DMS 273 (cell line): ENCODE data around the gene MARK1.

Source experiments
- DNase-seq: peaks from one replicate; lab custom pipeline; 2025; ENCODE audit not compliant: unreplicated experiment; lab: John Stamatoyannopoulos, UW

MARK1 gene

GRCh38 chr1:220687809-220688208 lies 159.9 kb downstream of the MARK1 start:
- DNase-seq = no peak

GRCh38 chr1:220689666-220690065 lies 161.7 kb downstream of the MARK1 start:
- no peak for DNase-seq

- peak; percentile 93 for DNase-seq
These were observed 162.5 kb downstream of the MARK1 start, which contains the start of gene C1orf115 for GRCh38 chr1:220690140-220691052. C1orf115 (plus strand) TSS chr1:220690363; CDS start chr1:220690403, 40 bp downstream.

GRCh38 chr1:220691053-220691684 lies 163.2 kb downstream of the MARK1 start:
- DNase-seq = no peak

GRCh38 chr1:220692436-220693228 lies 164.7 kb downstream of the MARK1 start:
- DNase-seq = peak; percentile 13

- DNase-seq = no peak
These were observed 167.0 kb downstream of the MARK1 start for GRCh38 chr1:220694866-220695382.

- DNase-seq = no peak
These were observed 167.5 kb downstream of the MARK1 start for GRCh38 chr1:220695426-220695825.

GRCh38 chr1:220696226-220696862 lies 168.4 kb downstream of the MARK1 start:
- DNase-seq = no peak

- peak; percentile 81 for DNase-seq
These were observed 168.9 kb downstream of the MARK1 start for GRCh38 chr1:220696863-220697231.

GRCh38 chr1:220697326-220697725 lies 169.4 kb downstream of the MARK1 start:
- DNase-seq = no peak

GRCh38 chr1:220698607-220699016 lies 170.7 kb downstream of the MARK1 start:
- no peak for DNase-seq

GRCh38 chr1:220699044-220699443 lies 171.1 kb downstream of the MARK1 start:
- DNase-seq = no peak

- DNase-seq = no peak
These were observed 172.7 kb downstream of the MARK1 start for GRCh38 chr1:220700556-220701179.

GRCh38 chr1:220701974-220702373 lies 174.0 kb downstream of the MARK1 start:
- no peak for DNase-seq

- peak; percentile 11 for DNase-seq
These were observed 174.9 kb downstream of the MARK1 start for GRCh38 chr1:220702733-220703270.

GRCh38 chr1:220703305-220703704 lies 175.4 kb downstream of the MARK1 start:
- no peak for DNase-seq

GRCh38 chr1:220705782-220706181 lies 177.8 kb downstream of the MARK1 start:
- no peak for DNase-seq

GRCh38 chr1:220706480-220706879 lies 178.5 kb downstream of the MARK1 start:
- no peak for DNase-seq

- DNase-seq = no peak
These were observed 179.2 kb downstream of the MARK1 start for GRCh38 chr1:220707160-220707559.

- DNase-seq = no peak
These were observed 180.3 kb downstream of the MARK1 start for GRCh38 chr1:220708244-220708643.
